Measurements from ENCODE around the gene HK3. TPM values are rescaled to one million over a fixed set of nuclear protein-coding genes. Genes with fewer than 3 reads are reported as not detected.

HK3 gene
- total RNA-seq, 2 donors from 2014 or later, result 0.50 to 4.7 TPM

DNA sequence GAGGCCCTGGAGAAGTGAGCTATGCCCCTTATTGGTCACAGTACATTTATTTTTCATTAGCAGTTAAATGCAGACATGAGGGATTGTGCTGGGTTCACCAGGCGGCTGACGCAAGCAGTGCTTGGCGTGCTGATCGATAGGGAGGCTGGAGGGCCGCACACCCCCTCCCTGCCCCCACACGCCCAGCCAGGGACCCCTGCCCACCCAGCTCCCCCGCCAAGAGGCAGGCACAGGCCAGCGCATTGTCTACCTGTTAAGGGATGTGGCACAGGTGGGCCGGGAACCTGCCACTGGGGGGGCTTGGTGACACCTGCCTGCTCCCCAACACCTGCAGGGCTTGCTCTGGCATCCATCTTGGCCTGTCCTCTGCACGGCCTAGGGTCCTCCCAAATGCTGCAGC is 39.2 kb downstream of the HK3 start:
- Histone ChIP-seq H3K9me3 (no peaks in the 10 kb centered on the region), H3K4me3 (no peak overlapping the region), H3K27me3 (replicated peaks; ENCODE audit: insufficient read depth) (peaks cover 4% of the 10 kb centered on the region), H3K36me3 (no peaks in the 10 kb centered on the region), H3K27ac (no peak overlapping the region), H3K4me1 (replicated peaks) (no peaks in the 10 kb centered on the region)
- 62% methylated on average over 9 of the region's 10 CpGs for WGBS
- intact Hi-C loops (cut with DNase I), result no loop called here
- TF ChIP-seq POLR2A (IDR thresholded peaks at IDR 0.05) (no peak), CTCF (IDR thresholded peaks at IDR 0.05) (no peak), POLR2AphosphoS5 (IDR thresholded peaks at IDR 0.05) (no peak)
- no peak for DNase-seq (ENCODE audit: low spot score)

GRCh38 chr5:176857894-176858273 is 41.3 kb downstream of the HK3 start:
- no peak overlapping the region for H3K4me3 ChIP-seq
- H3K27ac ChIP-seq, result no peak overlapping the region
- H3K27me3 ChIP-seq (replicated peaks; ENCODE audit: insufficient read depth), result peaks cover 4% of the 10 kb centered on the region
- TF ChIP-seq CTCF (IDR thresholded peaks at IDR 0.05) (no peak), POLR2AphosphoS5 (IDR thresholded peaks at IDR 0.05) (no peak), POLR2A (IDR thresholded peaks at IDR 0.05) (no peak)
- no peaks in the 10 kb centered on the region for H3K9me3 ChIP-seq
- intact Hi-C loops (cut with DNase I), result no loop called here
- H3K4me1 ChIP-seq (replicated peaks), result no peaks in the 10 kb centered on the region
- 58% methylated on average over 11 of the region's 11 CpGs for WGBS
- DNase-seq (ENCODE audit: low spot score), result no peak
- no peaks in the 10 kb centered on the region for H3K36me3 ChIP-seq

GRCh38 chr5:176857216-176857893 is 41.8 kb downstream of the HK3 start:
- WGBS, result 63% methylated on average over 19 of the region's 19 CpGs
- no peak overlapping the region for H3K4me3 ChIP-seq
- DNase-seq (ENCODE audit: low spot score), result no peak
- no peaks in the 10 kb centered on the region for H3K36me3 ChIP-seq
- no peak for TF ChIP-seq CTCF (IDR thresholded peaks at IDR 0.05)
- no peak for TF ChIP-seq POLR2AphosphoS5 (IDR thresholded peaks at IDR 0.05)
- TF ChIP-seq POLR2A (IDR thresholded peaks at IDR 0.05), result no peak
- no peaks in the 10 kb centered on the region for H3K4me1 ChIP-seq (replicated peaks)
- intact Hi-C loops (cut with DNase I), result no loop called here
- no peak overlapping the region for H3K27ac ChIP-seq
- peaks cover 3% of the 10 kb centered on the region for H3K27me3 ChIP-seq (replicated peaks; ENCODE audit: insufficient read depth)
- no peaks in the 10 kb centered on the region for H3K9me3 ChIP-seq

GRCh38 chr5:176856746-176857145 is 42.4 kb downstream of the HK3 start:
- H3K27me3 ChIP-seq (replicated peaks; ENCODE audit: insufficient read depth), result no peaks in the 10 kb centered on the region
- H3K4me3 ChIP-seq, result no peak overlapping the region
- DNase-seq (ENCODE audit: low spot score), result no peak
- H3K9me3 ChIP-seq, result no peaks in the 10 kb centered on the region
- intact Hi-C loops (cut with DNase I), result no loop called here
- H3K36me3 ChIP-seq, result no peaks in the 10 kb centered on the region
- TF ChIP-seq POLR2AphosphoS5 (IDR thresholded peaks at IDR 0.05) (no peak), POLR2A (IDR thresholded peaks at IDR 0.05) (no peak), CTCF (IDR thresholded peaks at IDR 0.05) (no peak)
- H3K27ac ChIP-seq, result no peak overlapping the region
- 59% methylated on average over 8 of the region's 8 CpGs for WGBS
- no peaks in the 10 kb centered on the region for H3K4me1 ChIP-seq (replicated peaks)

DNA sequence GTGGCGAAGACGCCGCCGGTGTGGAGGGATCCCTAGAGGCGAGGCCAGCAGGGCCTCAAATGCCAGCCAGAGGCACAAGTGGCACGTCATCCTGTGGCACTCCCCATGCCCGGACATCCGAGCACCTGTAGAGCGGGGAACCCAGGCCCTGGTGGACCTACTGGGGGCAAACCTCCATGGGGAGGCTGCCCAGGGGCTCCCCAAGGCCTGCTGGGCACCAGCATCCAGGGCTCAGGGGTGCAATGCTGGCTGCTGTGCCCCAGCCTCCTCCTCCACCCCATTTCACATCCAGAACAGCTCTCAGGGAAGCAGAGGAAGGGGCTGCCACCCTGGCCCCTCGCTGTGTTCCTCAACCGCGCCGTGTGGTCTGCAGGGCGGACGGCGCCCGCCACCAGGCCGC is 43.5 kb downstream of the HK3 start:
- Histone ChIP-seq H3K4me3 (no peak overlapping the region), H3K4me1 (replicated peaks) (no peaks in the 10 kb centered on the region), H3K27ac (no peak overlapping the region), H3K36me3 (no peaks in the 10 kb centered on the region), H3K27me3 (replicated peaks; ENCODE audit: insufficient read depth) (peaks cover 3% of the 10 kb centered on the region), H3K9me3 (no peaks in the 10 kb centered on the region)
- TF ChIP-seq POLR2AphosphoS5 (IDR thresholded peaks at IDR 0.05) (no peak), CTCF (IDR thresholded peaks at IDR 0.05) (no peak), POLR2A (IDR thresholded peaks at IDR 0.05) (no peak)
- WGBS, result 98% methylated on average over 18 of the region's 18 CpGs
- intact Hi-C loops (cut with DNase I), result no loop called here
- no peak for DNase-seq (ENCODE audit: low spot score)

Data from prostate gland (tissue), 2 donors.